Mucosa of rectum (tissue), 2 donors: Measurements from ENCODE around the gene SPATA31D4.

Source experiments
- H3K27ac ChIP-seq, 2 donors: one replicate each; pipeline ENCODE4 v1.7.0; 2013; ENCODE audit warnings: inconsistent platforms in 2 of 2, low read depth in 2 of 2, low read length in 2 of 2
- H3K27me3 ChIP-seq, 2 donors: one replicate each; pipeline ENCODE4 v1.7.0; 2013; ENCODE audit warnings: low read length in 2 of 2; ENCODE audit not compliant: control insufficient read depth in 2 of 2, insufficient read depth in 2 of 2
- H3K36me3 ChIP-seq, 2 donors: one replicate each; pipeline ENCODE4 v1.7.0; 2013; ENCODE audit warnings: low read length in 2 of 2; ENCODE audit not compliant: control insufficient read depth in 2 of 2, insufficient read depth in 2 of 2
- H3K4me1 ChIP-seq, 2 donors: one replicate each; pipeline ENCODE4 v1.7.0; 2013; ENCODE audit warnings: low read length in 2 of 2, mild to moderate bottlenecking in 1 of 2; ENCODE audit not compliant: control insufficient read depth in 2 of 2, insufficient read depth in 2 of 2
- H3K4me3 ChIP-seq, 2 donors: one replicate each; pipeline ENCODE4 v1.7.0; 2013; ENCODE audit warnings: low read length in 2 of 2
- H3K9ac ChIP-seq, 2 donors: one replicate each; pipeline ENCODE4 v1.7.0; 2013; ENCODE audit warnings: low read length in 2 of 2, low read depth in 1 of 2, mild to moderate bottlenecking in 1 of 2
- H3K9me3 ChIP-seq, 2 donors: one replicate each; pipeline ENCODE4 v1.7.0; 2013; ENCODE audit warnings: low read length in 2 of 2; ENCODE audit not compliant: control insufficient read depth in 2 of 2
- donor health status: healthy.
- donor health status: Normal muscosa, but diverticular disease.

SPATA31D4 gene

DNA sequence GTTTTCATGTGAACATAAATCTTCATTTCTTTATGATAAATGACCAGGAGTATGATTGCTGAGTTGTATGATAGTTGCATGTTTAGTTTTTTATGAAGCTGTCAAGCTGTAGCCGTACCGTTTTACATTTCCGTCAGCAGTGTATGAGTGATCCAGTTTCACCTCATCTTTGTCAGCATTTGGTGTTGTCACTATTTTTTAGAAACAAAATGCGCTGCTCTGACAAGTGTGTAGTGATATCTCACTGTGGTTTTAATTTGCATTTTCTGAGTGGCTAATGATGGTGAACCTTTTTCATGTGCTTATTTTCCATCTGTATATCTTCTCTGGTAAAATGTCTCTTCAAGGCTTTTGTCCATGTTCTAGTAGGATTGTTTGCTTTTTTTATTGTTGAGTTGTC lies 53.7 kb downstream of the SPATA31D4 start:
- Histone ChIP-seq H3K4me1 (no peaks in the 10 kb centered on the region), H3K27me3 (no peaks in the 10 kb centered on the region), H3K36me3 (no peaks in the 10 kb centered on the region), H3K9me3 (no peaks in the 10 kb centered on the region), H3K4me3 (no peak overlapping the region), H3K27ac (no peak overlapping the region), H3K9ac (no peak overlapping the region)
